Measurements from ENCODE around the gene SFXN3.

The SFXN3 gene

DNA sequence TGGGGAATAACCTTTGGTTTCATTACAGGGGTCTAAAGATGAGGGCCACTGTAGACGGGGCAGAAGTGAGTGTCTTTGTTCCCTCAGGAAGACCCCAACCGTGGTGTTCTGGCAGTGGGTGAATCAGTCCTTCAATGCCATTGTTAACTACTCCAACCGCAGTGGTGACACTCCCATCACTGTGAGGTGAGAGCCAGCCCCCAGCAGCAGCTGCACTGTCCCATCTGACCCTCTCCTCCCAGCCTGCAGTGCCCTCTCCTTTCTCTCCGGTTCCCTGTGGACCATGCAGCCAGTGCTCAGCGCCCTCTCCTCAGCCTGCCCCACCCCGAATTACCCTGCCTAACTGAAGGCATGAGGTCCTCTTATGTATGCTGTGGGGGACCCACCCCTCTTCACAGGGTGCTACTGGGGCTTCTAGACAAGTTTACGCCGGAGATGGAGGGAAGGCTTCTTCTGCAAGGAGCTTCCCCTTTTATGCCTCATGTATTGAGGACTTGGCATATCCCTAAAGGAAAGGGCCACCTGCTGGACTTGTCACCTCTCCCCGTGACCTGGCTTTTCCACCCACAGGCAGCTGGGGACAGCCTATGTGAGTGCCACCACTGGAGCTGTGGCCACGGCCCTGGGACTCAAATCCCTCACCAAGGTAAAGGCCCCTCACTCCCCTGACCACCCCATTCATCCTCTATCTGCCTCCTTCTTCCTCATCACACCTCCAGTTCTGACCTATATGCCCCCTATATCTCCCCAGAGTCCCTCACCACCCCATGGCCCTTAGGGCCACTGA lies 5.1 kb downstream of the SFXN3 start:
- no peak for DNase-seq (ENCODE audit: low read depth in 2 of 2)

DNA sequence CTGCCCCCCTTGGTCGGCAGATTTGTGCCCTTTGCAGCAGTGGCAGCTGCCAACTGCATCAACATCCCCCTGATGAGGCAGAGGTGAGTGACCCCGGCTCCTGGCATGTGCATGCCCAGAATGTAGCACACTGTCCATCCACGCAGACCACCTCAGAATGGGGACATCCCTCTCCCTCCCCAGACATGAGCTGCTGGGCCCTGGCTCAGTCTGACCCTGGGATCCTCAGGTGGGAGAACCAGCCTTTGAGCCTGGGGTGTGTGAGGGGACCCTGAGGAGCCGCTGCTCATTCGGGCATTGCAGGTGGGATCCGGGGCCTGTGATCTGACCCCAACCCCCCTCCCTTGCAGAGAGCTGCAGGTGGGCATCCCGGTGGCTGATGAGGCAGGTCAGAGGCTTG lies 5.7 kb downstream of the SFXN3 start:
- no peak for DNase-seq (ENCODE audit: low read depth in 2 of 2)

GRCh38 chr10:101038484-101038883 lies 7.5 kb downstream of the SFXN3 start:
- no peak for DNase-seq (ENCODE audit: low read depth in 2 of 2)

GRCh38 chr10:101040061-101040460 lies 9.0 kb downstream of the SFXN3 start:
- no peak for DNase-seq (ENCODE audit: low read depth in 2 of 2)

DNA sequence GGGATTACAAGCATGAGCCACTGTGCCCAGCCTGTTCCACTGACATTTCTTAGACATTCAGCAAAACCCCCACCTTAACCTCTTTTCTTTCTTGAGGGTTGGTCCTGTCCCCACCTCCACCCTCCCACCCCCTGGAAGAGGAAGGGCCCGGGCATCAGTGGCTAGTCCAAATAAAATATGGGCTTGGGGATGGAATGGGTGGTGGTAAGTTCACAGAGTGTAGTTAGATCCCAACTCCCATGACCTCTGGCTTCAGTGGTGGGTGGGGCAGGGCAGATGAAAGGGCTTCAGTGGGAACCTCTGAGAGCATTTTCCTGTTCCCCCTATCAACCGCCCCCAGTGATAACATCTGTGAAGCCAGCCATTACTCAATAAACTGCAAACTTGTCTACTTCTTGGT lies 9.8 kb downstream of the SFXN3 start:
- no peak for DNase-seq (ENCODE audit: low read depth in 2 of 2)

GRCh38 chr10:101041252-101041761 lies 10.3 kb downstream of the SFXN3 start:
- peak; percentile 52 to 67 for DNase-seq (ENCODE audit: low read depth in 2 of 2)

GRCh38 chr10:101042118-101042517 lies 11.1 kb downstream of the SFXN3 start:
- DNase-seq (ENCODE audit: low read depth in 2 of 2): no peak

GRCh38 chr10:101042667-101043362 lies 11.8 kb downstream of the SFXN3 start:
- DNase-seq (ENCODE audit: low read depth in 2 of 2): peak; percentile 73 to 93

- DNase-seq (ENCODE audit: low read depth in 2 of 2): no peak
Measured at GRCh38 chr10:101043363-101043707, 12.3 kb downstream of the SFXN3 start.

GRCh38 chr10:101044117-101044516 lies 13.1 kb downstream of the SFXN3 start:
- no peak for DNase-seq (ENCODE audit: low read depth in 2 of 2)

DNA sequence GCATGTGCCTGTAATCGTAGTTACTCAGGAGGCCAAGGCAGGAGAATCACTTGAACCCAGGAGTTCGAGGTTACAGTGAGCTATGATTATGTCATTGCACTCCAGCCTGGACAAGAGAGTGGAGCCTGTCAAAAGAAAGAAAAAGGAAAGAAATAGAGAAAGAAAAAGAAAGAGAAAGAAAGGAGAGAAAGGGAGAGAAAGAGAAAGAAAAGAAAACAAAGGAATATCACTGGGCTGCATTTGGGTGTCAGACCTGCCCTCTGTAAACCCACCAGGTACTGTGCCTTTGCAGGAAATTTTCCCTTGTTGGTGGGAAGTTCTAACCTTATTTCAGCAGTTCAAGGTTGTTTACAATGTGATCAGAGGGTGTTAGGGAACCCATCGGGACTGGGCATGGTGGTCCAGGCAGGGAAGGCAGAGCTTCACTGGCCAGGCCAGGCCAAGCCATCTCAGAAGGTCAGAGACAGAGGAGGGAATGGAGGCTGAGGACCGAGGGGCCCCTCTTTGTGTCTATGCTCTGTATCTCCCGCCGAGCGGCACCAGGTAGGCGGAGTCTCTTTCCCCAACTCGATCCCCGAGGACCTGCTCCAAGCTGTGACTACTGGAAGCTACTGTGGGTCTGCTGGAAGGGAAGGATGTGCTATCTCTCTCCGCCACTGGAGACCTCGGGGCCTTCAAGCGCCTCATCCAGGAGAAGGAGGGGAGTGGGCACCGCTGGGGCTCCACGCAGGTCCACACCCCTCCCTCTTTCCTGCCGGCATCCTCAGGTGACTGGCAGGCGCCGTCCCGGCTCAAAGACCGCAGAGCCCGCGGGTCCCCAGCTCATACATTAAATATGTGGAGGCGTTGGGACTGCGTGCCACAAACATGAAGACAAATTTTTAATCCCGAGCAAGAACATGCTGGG lies 15.6 kb downstream of the SFXN3 start:
- no peak for DNase-seq (ENCODE audit: low read depth in 2 of 2)

GRCh38 chr10:101047268-101047667 lies 16.2 kb downstream of the SFXN3 start:
- DNase-seq (ENCODE audit: low read depth in 2 of 2): no peak

GRCh38 chr10:101047961-101048892 lies 17.2 kb downstream of the SFXN3 start:
- DNase-seq (ENCODE audit: low read depth in 2 of 2): no peak

DNA sequence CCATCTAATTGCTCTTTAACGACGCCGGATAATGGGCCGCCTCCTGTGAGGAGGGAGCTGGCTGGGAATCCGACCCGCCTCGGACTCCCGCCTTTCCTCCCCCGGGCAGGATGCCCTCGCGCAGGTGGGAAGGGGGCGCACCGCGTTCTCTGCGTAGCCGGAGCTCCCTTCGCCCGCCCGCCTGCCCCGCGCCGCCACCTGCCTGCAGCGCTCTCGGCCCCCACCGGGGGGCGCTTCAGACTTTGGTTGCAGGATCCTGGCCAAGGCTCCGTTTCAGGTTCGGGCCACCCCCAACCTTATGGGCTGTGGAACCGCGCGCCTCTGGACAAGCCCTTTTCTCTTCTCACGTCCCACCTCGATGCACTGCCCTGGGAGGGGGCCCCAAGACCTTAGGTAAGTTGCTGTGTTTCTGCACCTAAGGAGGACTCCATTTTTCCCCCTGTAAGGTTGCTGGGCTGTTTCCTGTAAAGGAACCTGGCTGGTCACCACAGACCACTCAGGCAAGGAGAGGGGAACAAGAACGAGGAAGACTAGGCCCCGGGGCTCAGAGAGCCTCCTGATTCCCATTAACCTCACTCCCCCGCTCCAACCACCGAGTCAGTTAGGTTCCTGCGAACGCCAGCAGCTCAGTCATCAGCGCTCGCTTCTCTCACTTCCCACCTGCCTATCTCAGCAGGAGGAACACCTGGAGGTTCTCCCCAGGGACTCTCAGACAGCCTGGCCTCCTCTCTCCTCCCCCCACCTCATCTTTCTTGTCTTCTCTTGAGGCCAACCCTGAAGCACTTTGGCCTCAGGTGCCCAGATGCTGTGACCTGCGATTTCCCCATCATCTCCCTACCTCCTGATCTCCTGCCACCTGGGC lies 19.4 kb downstream of the SFXN3 start:
- peak; percentile 51 to 73 for DNase-seq (ENCODE audit: low read depth in 2 of 2)

DNA sequence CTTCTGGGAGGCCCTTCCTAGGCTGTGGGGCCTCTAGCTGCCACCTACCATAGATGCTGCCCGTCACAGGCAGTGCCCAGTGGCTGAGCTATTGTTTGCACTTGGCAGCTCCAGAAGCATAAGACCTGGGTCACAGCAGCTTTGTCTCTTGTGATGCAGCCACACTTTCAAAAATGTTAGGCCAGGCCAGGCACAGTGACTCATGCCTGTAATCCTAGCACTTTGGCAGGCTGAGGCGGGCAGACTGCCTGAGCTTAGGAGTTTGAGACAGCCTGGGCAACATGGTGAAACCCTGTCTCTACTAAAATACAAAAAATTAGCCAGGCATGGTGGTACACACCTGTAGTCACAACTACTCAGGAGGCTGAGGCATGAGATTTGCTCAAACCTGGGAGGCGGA lies 21.3 kb downstream of the SFXN3 start:
- no peak for DNase-seq (ENCODE audit: low read depth in 2 of 2)

DNA sequence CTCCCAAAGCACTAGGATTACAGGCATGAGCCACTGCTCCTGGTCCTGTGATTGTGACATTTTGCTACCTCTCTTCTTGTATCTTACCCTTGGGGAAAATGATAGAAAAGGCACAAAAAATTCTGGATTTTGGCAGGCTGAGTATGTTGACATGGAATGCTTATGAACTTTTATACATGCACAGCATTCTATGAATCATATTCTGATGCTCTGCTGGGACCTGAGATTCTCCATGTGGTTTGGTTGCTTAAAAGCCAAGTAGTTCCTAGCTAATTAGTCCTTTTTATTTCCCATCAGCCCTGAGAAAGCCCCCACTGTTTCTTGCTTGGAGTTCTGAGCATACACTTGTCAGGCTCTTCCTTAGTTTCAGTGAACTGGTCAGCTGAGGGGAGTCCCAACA lies 22.5 kb downstream of the SFXN3 start:
- DNase-seq (ENCODE audit: low read depth in 2 of 2): no peak

- DNase-seq (ENCODE audit: low read depth in 2 of 2): no peak
Measured at GRCh38 chr10:101054351-101054750, 23.3 kb downstream of the SFXN3 start.

GRCh38 chr10:101054876-101055275 lies 23.8 kb downstream of the SFXN3 start:
- DNase-seq (ENCODE audit: low read depth in 2 of 2): no peak

GRCh38 chr10:101055411-101055810 lies 24.4 kb downstream of the SFXN3 start:
- DNase-seq (ENCODE audit: low read depth in 2 of 2): no peak

All from stimulated activated CD4-positive, alpha-beta T cell treated with anti-CD3 and anti-CD28 coated beads, Interleukin-12 subunit alpha, Interleukin-12 subunit beta, amount 100 ng/mL, for 24 hours (primary cell).